Measurements from ENCODE around the gene EAF2. TPM values are rescaled to one million over a fixed set of nuclear protein-coding genes. Genes with fewer than 3 reads are reported as not detected.
A peak's percentile ranks its signal among the peaks of the same experiment; 100 is the strongest.

The EAF2 gene
- total and polyA plus RNA-seq, 2 of the 13 experiments (the other 11 are each of a cell fraction or from before 2014, with no cell fraction given) = 4.0 to 14.6 TPM

DNA sequence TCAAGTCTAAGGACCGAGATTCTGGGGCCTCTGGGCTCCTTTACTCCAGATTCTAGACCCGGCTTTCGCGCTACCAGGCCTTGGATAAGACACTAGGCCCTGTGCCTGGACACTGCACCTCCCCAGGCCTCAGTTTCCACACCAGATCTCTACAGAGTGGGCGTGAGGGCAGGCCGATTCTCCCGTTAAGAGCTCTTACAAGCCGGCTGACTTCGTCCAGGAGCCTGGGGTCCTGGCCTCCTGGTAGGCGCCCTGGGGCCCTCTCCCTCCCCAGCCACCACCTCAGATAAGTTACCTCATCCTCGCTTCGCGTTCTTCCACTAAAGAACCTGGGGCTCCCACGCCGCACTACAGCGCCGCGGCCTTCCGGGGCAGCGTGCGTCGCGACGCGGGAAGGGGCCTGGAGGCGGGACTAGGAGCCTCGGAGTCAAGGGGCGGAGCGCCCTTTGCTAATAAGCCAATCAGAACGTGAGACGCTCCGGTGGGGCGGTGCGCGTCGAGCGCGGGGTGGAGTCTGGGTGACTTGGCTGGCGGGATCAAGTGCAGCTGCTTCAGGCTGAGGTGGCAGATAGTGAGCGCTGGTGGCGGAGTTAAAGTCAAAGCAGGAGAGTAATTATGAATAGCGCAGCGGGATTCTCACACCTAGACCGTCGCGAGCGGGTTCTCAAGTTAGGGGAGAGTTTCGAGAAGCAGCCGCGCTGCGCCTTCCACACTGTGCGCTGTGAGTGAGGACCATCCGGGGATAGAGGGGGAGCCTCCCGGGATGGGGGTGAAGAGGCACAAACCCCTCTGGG is at the start of gene EAF2, which contains the start of gene IQCB1 (continued):
- TF ChIP-seq, protein P1, sequence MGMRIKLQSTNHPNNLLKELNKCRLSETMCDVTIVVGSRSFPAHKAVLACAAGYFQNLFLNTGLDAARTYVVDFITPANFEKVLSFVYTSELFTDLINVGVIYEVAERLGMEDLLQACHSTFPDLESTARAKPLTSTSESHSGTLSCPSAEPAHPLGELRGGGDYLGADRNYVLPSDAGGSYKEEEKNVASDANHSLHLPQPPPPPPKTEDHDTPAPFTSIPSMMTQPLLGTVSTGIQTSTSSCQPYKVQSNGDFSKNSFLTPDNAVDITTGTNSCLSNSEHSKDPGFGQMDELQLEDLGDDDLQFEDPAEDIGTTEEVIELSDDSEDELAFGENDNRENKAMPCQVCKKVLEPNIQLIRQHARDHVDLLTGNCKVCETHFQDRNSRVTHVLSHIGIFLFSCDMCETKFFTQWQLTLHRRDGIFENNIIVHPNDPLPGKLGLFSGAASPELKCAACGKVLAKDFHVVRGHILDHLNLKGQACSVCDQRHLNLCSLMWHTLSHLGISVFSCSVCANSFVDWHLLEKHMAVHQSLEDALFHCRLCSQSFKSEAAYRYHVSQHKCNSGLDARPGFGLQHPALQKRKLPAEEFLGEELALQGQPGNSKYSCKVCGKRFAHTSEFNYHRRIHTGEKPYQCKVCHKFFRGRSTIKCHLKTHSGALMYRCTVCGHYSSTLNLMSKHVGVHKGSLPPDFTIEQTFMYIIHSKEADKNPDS (CRISPR knock-in tag; IDR thresholded peaks at IDR 0.05) = 0 out of 2 replicates have a peak, but pooled peaks have one; percentile 20
- no peak for TF ChIP-seq TBP (CRISPR knock-in tag; IDR thresholded peaks at IDR 0.05)
- peak; percentile 71 for TF ChIP-seq XRCC5 (optimal IDR thresholded peaks at IDR 0.05; ENCODE audit: low read length)
- TF ChIP-seq, protein P2, sequence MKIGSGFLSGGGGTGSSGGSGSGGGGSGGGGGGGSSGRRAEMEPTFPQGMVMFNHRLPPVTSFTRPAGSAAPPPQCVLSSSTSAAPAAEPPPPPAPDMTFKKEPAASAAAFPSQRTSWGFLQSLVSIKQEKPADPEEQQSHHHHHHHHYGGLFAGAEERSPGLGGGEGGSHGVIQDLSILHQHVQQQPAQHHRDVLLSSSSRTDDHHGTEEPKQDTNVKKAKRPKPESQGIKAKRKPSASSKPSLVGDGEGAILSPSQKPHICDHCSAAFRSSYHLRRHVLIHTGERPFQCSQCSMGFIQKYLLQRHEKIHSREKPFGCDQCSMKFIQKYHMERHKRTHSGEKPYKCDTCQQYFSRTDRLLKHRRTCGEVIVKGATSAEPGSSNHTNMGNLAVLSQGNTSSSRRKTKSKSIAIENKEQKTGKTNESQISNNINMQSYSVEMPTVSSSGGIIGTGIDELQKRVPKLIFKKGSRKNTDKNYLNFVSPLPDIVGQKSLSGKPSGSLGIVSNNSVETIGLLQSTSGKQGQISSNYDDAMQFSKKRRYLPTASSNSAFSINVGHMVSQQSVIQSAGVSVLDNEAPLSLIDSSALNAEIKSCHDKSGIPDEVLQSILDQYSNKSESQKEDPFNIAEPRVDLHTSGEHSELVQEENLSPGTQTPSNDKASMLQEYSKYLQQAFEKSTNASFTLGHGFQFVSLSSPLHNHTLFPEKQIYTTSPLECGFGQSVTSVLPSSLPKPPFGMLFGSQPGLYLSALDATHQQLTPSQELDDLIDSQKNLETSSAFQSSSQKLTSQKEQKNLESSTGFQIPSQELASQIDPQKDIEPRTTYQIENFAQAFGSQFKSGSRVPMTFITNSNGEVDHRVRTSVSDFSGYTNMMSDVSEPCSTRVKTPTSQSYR (CRISPR knock-in tag; IDR thresholded peaks at IDR 0.05; ENCODE audit: borderline replicate concordance) = no peak
- TF ChIP-seq PHF8 (CRISPR knock-in tag; IDR thresholded peaks at IDR 0.05) = peak; percentile 94
- peak; percentile 38; the same call in 1 of the 2 replicates for TF ChIP-seq ZSCAN9 (CRISPR knock-in tag; IDR thresholded peaks at IDR 0.05; ENCODE audit: borderline replicate concordance)
- peak; percentile 65; the same call in 1 of the 2 replicates for TF ChIP-seq ATF1 (CRISPR knock-in tag; IDR thresholded peaks at IDR 0.05)
- peak; percentile 60; the same call in 1 of the 2 replicates for TF ChIP-seq KLF11 (CRISPR knock-in tag; IDR thresholded peaks at IDR 0.05)
- TF ChIP-seq ISL2 (CRISPR knock-in tag; IDR thresholded peaks at IDR 0.05) = peak; percentile 69; the same call in 1 of the 2 replicates
- 0 out of 2 replicates have a peak, but pooled peaks have one; percentile 40 for TF ChIP-seq MIXL1 (CRISPR knock-in tag; IDR thresholded peaks at IDR 0.05)
- TF ChIP-seq, protein P3, sequence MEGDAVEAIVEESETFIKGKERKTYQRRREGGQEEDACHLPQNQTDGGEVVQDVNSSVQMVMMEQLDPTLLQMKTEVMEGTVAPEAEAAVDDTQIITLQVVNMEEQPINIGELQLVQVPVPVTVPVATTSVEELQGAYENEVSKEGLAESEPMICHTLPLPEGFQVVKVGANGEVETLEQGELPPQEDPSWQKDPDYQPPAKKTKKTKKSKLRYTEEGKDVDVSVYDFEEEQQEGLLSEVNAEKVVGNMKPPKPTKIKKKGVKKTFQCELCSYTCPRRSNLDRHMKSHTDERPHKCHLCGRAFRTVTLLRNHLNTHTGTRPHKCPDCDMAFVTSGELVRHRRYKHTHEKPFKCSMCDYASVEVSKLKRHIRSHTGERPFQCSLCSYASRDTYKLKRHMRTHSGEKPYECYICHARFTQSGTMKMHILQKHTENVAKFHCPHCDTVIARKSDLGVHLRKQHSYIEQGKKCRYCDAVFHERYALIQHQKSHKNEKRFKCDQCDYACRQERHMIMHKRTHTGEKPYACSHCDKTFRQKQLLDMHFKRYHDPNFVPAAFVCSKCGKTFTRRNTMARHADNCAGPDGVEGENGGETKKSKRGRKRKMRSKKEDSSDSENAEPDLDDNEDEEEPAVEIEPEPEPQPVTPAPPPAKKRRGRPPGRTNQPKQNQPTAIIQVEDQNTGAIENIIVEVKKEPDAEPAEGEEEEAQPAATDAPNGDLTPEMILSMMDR (CRISPR knock-in tag; IDR thresholded peaks at IDR 0.05) = peak; percentile 40; the same call in 1 of the 2 replicates
- TF ChIP-seq, protein P4, sequence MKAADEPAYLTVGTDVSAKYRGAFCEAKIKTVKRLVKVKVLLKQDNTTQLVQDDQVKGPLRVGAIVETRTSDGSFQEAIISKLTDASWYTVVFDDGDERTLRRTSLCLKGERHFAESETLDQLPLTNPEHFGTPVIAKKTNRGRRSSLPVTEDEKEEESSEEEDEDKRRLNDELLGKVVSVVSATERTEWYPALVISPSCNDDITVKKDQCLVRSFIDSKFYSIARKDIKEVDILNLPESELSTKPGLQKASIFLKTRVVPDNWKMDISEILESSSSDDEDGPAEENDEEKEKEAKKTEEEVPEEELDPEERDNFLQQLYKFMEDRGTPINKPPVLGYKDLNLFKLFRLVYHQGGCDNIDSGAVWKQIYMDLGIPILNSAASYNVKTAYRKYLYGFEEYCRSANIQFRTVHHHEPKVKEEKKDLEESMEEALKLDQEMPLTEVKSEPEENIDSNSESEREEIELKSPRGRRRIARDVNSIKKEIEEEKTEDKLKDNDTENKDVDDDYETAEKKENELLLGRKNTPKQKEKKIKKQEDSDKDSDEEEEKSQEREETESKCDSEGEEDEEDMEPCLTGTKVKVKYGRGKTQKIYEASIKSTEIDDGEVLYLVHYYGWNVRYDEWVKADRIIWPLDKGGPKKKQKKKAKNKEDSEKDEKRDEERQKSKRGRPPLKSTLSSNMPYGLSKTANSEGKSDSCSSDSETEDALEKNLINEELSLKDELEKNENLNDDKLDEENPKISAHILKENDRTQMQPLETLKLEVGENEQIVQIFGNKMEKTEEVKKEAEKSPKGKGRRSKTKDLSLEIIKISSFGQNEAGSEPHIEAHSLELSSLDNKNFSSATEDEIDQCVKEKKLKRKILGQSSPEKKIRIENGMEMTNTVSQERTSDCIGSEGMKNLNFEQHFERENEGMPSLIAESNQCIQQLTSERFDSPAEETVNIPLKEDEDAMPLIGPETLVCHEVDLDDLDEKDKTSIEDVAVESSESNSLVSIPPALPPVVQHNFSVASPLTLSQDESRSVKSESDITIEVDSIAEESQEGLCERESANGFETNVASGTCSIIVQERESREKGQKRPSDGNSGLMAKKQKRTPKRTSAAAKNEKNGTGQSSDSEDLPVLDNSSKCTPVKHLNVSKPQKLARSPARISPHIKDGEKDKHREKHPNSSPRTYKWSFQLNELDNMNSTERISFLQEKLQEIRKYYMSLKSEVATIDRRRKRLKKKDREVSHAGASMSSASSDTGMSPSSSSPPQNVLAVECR (CRISPR knock-in tag; IDR thresholded peaks at IDR 0.05; ENCODE audit: borderline replicate concordance) = peak; percentile 86
- no peak for TF ChIP-seq RARA (CRISPR knock-in tag; IDR thresholded peaks at IDR 0.05)
- TF ChIP-seq, protein P5, sequence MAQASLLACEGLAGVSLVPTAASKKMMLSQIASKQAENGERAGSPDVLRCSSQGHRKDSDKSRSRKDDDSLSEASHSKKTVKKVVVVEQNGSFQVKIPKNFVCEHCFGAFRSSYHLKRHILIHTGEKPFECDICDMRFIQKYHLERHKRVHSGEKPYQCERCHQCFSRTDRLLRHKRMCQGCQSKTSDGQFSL (CRISPR knock-in tag; IDR thresholded peaks at IDR 0.05) = 0 out of 2 replicates have a peak, but pooled peaks have one; percentile 45
- TF ChIP-seq, protein P6, sequence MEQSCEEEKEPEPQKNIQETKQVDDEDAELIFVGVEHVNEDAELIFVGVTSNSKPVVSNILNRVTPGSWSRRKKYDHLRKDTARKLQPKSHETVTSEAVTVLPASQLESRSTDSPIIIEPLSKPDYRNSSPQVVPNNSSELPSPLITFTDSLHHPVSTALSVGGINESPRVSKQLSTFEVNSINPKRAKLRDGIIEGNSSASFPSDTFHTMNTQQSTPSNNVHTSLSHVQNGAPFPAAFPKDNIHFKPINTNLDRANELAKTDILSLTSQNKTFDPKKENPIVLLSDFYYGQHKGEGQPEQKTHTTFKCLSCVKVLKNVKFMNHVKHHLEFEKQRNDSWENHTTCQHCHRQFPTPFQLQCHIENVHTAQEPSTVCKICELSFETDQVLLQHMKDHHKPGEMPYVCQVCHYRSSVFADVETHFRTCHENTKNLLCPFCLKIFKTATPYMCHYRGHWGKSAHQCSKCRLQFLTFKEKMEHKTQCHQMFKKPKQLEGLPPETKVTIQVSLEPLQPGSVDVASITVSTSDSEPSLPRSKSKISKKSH (CRISPR knock-in tag; IDR thresholded peaks at IDR 0.05; ENCODE audit: borderline replicate concordance) = 0 out of 2 replicates have a peak, but pooled peaks have one; percentile 15

All from HepG2 (cell line).